GM19468 (cell line): ENCODE measurements around the gene ZBTB3.
A peak's percentile ranks its signal among the peaks of the same experiment; 100 is the strongest.
"Not testable (repeated sequence)": the region's sequence is repeated elsewhere in the genome, so short reads cannot be mapped to it uniquely, and the experiment has no call there.

Experiments
- ATAC-seq: cut with Tn5 transposase; IDR thresholded peaks from one replicate; pipeline ENCODE4 v1.9.1; 2021; ENCODE audit warnings: mild to moderate bottlenecking, moderate library complexity, moderate number of reproducible peaks; ENCODE audit not compliant: unreplicated experiment; ENCODE audit errors: extremely low read depth

Gene ZBTB3

DNA sequence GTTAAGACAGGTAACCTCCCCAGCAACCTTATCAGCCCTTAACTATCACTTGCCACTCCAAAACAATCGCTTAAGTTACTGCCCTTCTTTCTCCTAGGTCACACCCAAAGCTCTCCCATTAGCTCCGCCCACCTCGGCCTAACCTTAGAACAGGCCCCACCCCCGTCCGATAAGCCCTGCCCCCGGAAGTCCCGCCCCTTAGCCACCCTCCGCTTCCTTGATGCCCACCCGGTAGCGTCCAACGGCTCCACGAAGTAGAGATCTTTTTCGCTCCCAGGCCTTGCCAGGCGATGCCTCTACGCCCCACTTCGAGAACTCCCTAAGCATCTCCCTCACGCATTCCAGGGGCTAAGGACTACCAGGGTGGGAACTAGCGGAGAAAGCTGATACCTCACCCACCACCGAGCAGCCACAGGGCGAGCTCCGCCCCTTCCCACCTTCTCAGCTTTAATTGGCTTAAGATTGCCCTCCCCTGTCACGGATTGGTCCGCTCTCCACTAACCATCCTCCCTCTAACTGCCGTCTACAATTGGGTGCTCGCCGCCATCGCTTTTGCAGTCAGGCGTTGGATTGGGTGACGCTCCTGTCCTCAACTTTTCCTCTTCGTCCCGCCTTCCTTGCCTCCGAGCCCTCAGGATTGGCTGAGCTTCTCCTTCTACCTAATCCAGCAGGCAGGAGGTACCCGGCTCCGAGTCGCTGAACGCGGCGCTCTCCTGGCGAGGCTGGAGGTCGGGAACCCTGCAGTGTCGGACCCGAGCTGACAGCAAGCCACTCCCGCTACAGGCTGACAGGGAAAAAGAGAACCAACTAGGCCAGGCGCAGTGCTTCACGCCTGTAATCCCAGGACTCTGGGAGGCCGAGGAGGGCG lies at the start of gene ZBTB3:
Gene ZBTB3 (minus strand): TSS at position 425 of the 868 bp plus-strand sequence. CDS start 496 bp downstream, outside the sequence.
- ATAC-seq, result peak; percentile 81

DNA sequence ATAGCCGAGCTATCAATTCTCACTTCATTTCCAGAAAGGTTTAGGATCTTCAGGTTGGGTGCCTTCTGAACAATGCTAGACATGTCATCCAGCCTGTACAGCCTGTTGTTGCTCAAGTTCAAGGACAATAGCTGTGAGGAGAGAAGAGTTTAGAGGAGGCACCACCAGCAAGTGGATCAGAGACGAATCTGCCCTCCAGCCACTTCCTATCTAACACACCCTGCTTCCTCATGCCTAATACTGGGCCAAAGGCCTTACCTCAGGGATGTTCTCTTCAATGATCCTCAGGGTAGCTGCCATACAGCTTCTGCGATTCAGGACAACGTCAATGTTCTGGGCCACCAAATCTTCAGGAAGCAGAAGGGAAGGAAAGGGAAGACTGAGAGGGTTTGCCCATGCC lies 47.1 kb upstream of the ZBTB3 start:
- ATAC-seq, result no peak

GRCh38 chr11:62799486-62799885 lies 45.5 kb upstream of the ZBTB3 start:
- no peak for ATAC-seq

DNA sequence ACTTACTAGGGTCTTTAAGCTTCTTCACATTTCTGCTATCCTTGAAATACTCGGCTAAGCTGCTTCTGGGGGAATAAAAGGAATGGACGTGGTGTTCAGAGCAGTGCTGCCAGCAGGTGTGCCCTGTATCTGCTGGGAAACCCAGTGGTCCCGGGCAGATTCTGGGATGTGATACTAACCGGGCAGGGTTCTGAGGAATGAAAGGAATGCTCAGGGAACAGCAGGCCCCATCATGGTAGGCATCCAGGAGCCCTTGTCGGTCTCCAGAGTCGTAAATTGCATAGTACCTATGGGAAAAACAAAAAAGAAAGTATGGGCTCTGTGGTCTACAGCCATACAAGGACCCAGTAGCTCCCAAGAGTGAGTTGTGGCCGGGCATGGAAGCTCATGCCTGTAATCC lies 42.3 kb upstream of the ZBTB3 start:
- ATAC-seq, result no peak

GRCh38 chr11:62794201-62794775 lies 40.3 kb upstream of the ZBTB3 start:
- ATAC-seq, result no peak

- no peak for ATAC-seq
These were observed 38.2 kb upstream of the ZBTB3 start for GRCh38 chr11:62792202-62792575.

GRCh38 chr11:62791501-62792201 lies 37.7 kb upstream of the ZBTB3 start, which contains the start of gene TMEM223:
Gene TMEM223, minus strand, starts transcription at chr11:62792006. Its CDS starts 12 bp downstream, at chr11:62791994.
- ATAC-seq, result no peak

GRCh38 chr11:62789576-62789975 lies 35.6 kb upstream of the ZBTB3 start:
- no peak for ATAC-seq

GRCh38 chr11:62788991-62789390 lies 35.0 kb upstream of the ZBTB3 start:
- ATAC-seq, result no peak

GRCh38 chr11:62787005-62787759 lies 33.2 kb upstream of the ZBTB3 start, which contains the start of gene TMEM179B:
Gene TMEM179B, plus strand, starts transcription at chr11:62787402. Its CDS starts 30 bp downstream, at chr11:62787432.
- peak; percentile 20 for ATAC-seq

GRCh38 chr11:62786318-62787004 lies 32.5 kb upstream of the ZBTB3 start:
- no peak for ATAC-seq

DNA sequence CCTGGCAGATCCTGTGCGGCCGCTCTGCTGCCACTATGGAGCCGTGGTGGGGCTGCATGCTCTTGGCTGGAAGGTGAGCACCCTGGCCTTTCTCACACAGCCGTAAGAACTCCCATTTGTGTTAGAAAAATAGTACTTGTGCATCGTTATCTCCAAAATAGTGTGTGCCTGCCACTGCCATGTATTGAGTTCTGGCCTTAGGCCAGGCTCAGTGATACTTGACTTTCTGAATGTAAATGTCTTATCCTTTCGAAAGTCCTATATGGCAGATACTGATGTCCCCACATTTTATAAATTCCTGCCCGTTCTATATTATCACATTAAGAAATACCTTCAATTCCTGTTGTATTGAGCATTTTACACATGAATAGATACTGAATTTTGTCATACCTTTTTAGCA lies 28.8 kb upstream of the ZBTB3 start:
- no peak for ATAC-seq

GRCh38 chr11:62778441-62778840 lies 24.5 kb upstream of the ZBTB3 start:
- ATAC-seq, result no peak

- no peak for ATAC-seq
These were observed 23.4 kb upstream of the ZBTB3 start for GRCh38 chr11:62777389-62777788.

DNA sequence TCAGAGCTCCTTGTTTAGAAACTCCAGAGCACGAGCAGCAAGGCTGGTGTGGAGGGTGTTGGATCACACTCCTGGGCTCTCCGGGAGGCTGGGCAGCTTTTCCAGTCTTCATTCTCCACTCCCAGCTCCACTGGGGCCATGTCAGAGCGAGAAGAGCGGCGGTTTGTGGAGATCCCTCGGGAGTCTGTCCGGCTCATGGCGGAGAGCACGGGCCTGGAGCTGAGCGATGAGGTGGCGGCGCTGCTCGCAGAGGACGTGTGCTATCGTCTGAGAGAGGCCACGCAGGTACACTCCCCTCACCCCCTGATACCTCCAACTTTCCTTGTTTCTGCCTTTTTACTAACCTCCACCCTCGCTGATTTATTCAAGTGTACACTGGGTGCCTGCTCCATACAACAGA lies 21.7 kb upstream of the ZBTB3 start:
- no peak for ATAC-seq

GRCh38 chr11:62774407-62774806 lies 20.4 kb upstream of the ZBTB3 start:
- ATAC-seq, result no peak

DNA sequence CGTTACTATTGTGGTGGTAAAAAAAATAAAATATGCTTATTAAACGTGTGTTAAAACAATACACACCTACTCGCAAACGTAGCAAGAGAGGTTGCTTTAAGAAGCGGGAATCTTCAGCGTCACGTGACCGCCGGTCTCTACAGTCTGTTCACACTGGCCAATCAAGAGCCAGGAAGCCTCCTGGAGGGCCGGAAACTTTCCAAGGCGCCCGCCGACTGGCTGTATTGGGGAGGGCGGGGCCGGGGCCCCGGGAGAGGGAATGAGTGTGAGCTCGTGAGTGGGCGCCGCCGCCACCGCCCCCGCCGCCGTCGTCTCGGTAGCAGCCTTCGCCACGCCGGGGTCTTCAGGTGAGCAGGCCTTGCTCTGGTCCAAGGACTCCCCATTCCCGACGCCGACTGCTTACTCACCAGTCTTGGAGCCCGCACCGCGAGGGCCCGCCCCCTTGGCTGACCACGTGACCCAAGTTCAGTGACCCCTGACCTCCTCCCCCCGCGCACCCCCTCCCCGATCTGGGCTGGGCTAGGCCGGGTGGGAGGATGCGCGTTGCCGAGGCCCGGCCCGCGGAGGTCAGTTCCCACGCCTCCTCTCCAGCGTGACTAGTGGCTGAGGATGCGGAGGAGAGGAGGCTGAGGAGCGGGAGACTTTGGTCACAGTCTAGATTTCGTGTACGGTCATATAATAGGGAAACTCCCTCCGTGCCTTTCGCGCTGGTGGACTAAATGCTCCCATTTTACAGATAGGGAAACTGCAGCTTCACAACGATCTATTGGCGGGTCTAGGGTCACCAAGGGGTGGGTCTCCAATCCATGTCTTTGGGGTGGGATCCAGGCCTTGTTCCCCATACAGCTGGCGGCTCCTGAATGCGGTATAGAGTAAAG lies 17.4 kb upstream of the ZBTB3 start, which contains the start of gene TAF6L:
Gene TAF6L (plus strand): TSS at position 253 of the 878 bp plus-strand sequence. CDS start 4,388 bp downstream, outside the sequence.
- peak; percentile 33 for ATAC-seq

- ATAC-seq, result no peak
These were observed 16.8 kb upstream of the ZBTB3 start for GRCh38 chr11:62770778-62771143.

DNA sequence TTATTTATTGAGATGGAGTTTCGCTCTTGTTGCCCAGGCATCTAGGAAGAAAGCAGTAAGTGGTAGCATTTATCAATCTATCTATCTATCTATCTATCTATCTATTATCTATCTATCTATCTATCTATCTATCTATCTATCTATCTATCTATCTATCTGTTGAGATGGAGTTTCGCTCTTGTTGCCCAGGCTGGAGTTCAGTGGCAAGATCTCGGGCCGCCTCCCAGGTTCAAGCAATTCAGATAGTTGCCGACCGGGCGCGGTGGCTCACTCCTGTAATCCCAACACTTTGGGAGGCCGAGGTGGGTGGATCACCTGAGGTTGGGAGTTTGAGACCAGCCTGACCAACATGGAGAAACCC lies 6.9 kb upstream of the ZBTB3 start:
- not testable (repeated sequence) for ATAC-seq
